ENCODE results near the gene PGM2L1.

PGM2L1 gene

GRCh38 chr11:74283580-74284180 lies 114.6 kb downstream of the PGM2L1 start:
- H3K4me1 ChIP-seq (ENCODE audit: insufficient read depth, low read length), result peaks cover 20% of the 10 kb centered on the region
- no peaks in the 10 kb centered on the region for H3K9me3 ChIP-seq (ENCODE audit: low read length)
- H3K4me3 ChIP-seq (ENCODE audit: low read depth in 1 of 2, low read length in 2 of 2), result no peak overlapping the region
- H3K9ac ChIP-seq (ENCODE audit: low read length), result no peak overlapping the region
- H3K36me3 ChIP-seq (ENCODE audit: insufficient read depth, low read length), result no peaks in the 10 kb centered on the region
- H3K27ac ChIP-seq (ENCODE audit: low read depth, low read length), result no peak overlapping the region
- H3K27me3 ChIP-seq (ENCODE audit: control insufficient read depth in 1 of 2, insufficient read depth in 2 of 2, low read length in 2 of 2), result no peaks in the 10 kb centered on the region

- Histone ChIP-seq H3K4me1 (ENCODE audit: insufficient read depth, low read length) (peaks cover 20% of the 10 kb centered on the region), H3K27ac (ENCODE audit: low read depth, low read length) (no peak overlapping the region), H3K4me3 (ENCODE audit: low read depth in 1 of 2, low read length in 2 of 2) (no peak overlapping the region), H3K27me3 (ENCODE audit: control insufficient read depth in 1 of 2, insufficient read depth in 2 of 2, low read length in 2 of 2) (no peaks in the 10 kb centered on the region), H3K36me3 (ENCODE audit: insufficient read depth, low read length) (no peaks in the 10 kb centered on the region), H3K9me3 (ENCODE audit: low read length) (no peaks in the 10 kb centered on the region), H3K9ac (ENCODE audit: low read length) (no peak overlapping the region)
Measured at GRCh38 chr11:74282914-74283371, 115.3 kb downstream of the PGM2L1 start.

- Histone ChIP-seq H3K4me1 (ENCODE audit: insufficient read depth, low read length) (peaks cover 20% of the 10 kb centered on the region), H3K9me3 (ENCODE audit: low read length) (no peaks in the 10 kb centered on the region), H3K4me3 (ENCODE audit: low read depth in 1 of 2, low read length in 2 of 2) (no peak overlapping the region), H3K36me3 (ENCODE audit: insufficient read depth, low read length) (no peaks in the 10 kb centered on the region), H3K27me3 (ENCODE audit: control insufficient read depth in 1 of 2, insufficient read depth in 2 of 2, low read length in 2 of 2) (no peaks in the 10 kb centered on the region), H3K9ac (ENCODE audit: low read length) (no peak overlapping the region), H3K27ac (ENCODE audit: low read depth, low read length) (no peak overlapping the region)
Measured at GRCh38 chr11:74282421-74282820, 115.8 kb downstream of the PGM2L1 start.

- no peaks in the 10 kb centered on the region for H3K27me3 ChIP-seq (ENCODE audit: control insufficient read depth in 1 of 2, insufficient read depth in 2 of 2, low read length in 2 of 2)
- H3K4me3 ChIP-seq (ENCODE audit: low read depth in 1 of 2, low read length in 2 of 2), result no peak overlapping the region
- H3K9ac ChIP-seq (ENCODE audit: low read length), result no peak overlapping the region
- no peaks in the 10 kb centered on the region for H3K9me3 ChIP-seq (ENCODE audit: low read length)
- no peaks in the 10 kb centered on the region for H3K36me3 ChIP-seq (ENCODE audit: insufficient read depth, low read length)
- peaks cover 20% of the 10 kb centered on the region for H3K4me1 ChIP-seq (ENCODE audit: insufficient read depth, low read length)
- H3K27ac ChIP-seq (ENCODE audit: low read depth, low read length), result no peak overlapping the region
Measured at GRCh38 chr11:74280494-74280893, 117.7 kb downstream of the PGM2L1 start.
